Measurements from ENCODE around the gene MEDAG.
"Not testable (repeated sequence)": the region's sequence is repeated elsewhere in the genome, so short reads cannot be mapped to it uniquely, and the experiment has no call there.

The MEDAG gene

GRCh38 chr13:30910676-30911075, 4.6 kb downstream of the MEDAG start:
- no peak for DNase-seq

- no peak for DNase-seq
Observed at GRCh38 chr13:30915691-30916541, 9.8 kb downstream of the MEDAG start.

GRCh38 chr13:30916991-30917390, 10.9 kb downstream of the MEDAG start:
- no peak for DNase-seq

GRCh38 chr13:30918662-30919405, 12.8 kb downstream of the MEDAG start:
- DNase-seq = no peak

- DNase-seq = no peak
Observed at GRCh38 chr13:30920162-30920909, 14.3 kb downstream of the MEDAG start.

- DNase-seq = no peak
Observed at GRCh38 chr13:30923418-30923817, 17.3 kb downstream of the MEDAG start.

- DNase-seq = no peak
Observed at GRCh38 chr13:30924721-30925120, 18.6 kb downstream of the MEDAG start.

GRCh38 chr13:30925429-30925828, 19.4 kb downstream of the MEDAG start:
- no peak for DNase-seq

GRCh38 chr13:30926781-30927180, 20.7 kb downstream of the MEDAG start:
- no peak for DNase-seq

GRCh38 chr13:30927188-30927587, 21.1 kb downstream of the MEDAG start:
- not testable (repeated sequence) for DNase-seq

GRCh38 chr13:30927595-30927994, 21.5 kb downstream of the MEDAG start:
- DNase-seq = no peak

- no peak for DNase-seq
Observed at GRCh38 chr13:30928978-30929377, 22.9 kb downstream of the MEDAG start.

GRCh38 chr13:30932481-30933353, 26.6 kb downstream of the MEDAG start, which contains the start of gene TEX26:
Gene TEX26 (plus strand): TSS chr13:30932656. CDS start chr13:30932716, 60 bp downstream.
- DNase-seq = no peak

GRCh38 chr13:30933354-30933670, 27.2 kb downstream of the MEDAG start:
- no peak for DNase-seq

- DNase-seq = no peak
Observed at GRCh38 chr13:30934381-30934780, 28.3 kb downstream of the MEDAG start.

- DNase-seq = no peak
Observed at GRCh38 chr13:30934803-30935202, 28.7 kb downstream of the MEDAG start.

- no peak for DNase-seq
Observed at GRCh38 chr13:30936971-30937370, 30.9 kb downstream of the MEDAG start.

GRCh38 chr13:30943881-30944280, 37.8 kb downstream of the MEDAG start:
- no peak for DNase-seq

GRCh38 chr13:30957258-30957943, 51.3 kb downstream of the MEDAG start:
- DNase-seq = no peak

- DNase-seq = no peak
Observed at GRCh38 chr13:30959678-30960077, 53.6 kb downstream of the MEDAG start.

GRCh38 chr13:30963791-30964190, 57.7 kb downstream of the MEDAG start:
- no peak for DNase-seq

GRCh38 chr13:30965380-30965779, 59.3 kb downstream of the MEDAG start:
- DNase-seq = no peak
